Heart left ventricle (tissue), 16 donors: ENCODE measurements around the gene DCT. TPM values are rescaled to one million over a fixed set of nuclear protein-coding genes. Genes with fewer than 3 reads are reported as not detected.

ENCODE experiments used
- ATAC-seq, 4 donors: fragments of 200-7000 bp; cut with Tn5 transposase; one replicate each; pipeline ENCODE4 v1.9.1; 2020 to 2022; ENCODE audit warnings: moderate library complexity in 4 of 4, mild to moderate bottlenecking in 3 of 4, moderate number of reproducible peaks in 1 of 4
- DNase-seq, 5 donors: peaks; one replicate each; pipeline ENCODE4 v3.0.0-alpha.2; 2020
- H3K27ac ChIP-seq, 12 donors: fragments of 200-600 bp; sonication (generic) in 4 of 12; one replicate each; pipeline versions ENCODE4 v1.5.0 to v1.8.0; 2016 to 2022; ENCODE audit warnings: mild to moderate bottlenecking in 2 of 12
- H3K27me3 ChIP-seq, 9 donors: fragments of 200-600 bp; sonication (generic) in 2 of 9; one replicate each; pipeline versions ENCODE4 v1.5.1 to v1.8.0; 2016 to 2022; ENCODE audit warnings: mild to moderate bottlenecking in 3 of 9
- H3K36me3 ChIP-seq, 9 donors: fragments of 200-600 bp; sonication (generic) in 2 of 9; one replicate each; pipeline versions ENCODE4 v1.5.0 to v1.8.0; 2018 to 2022; ENCODE audit warnings: mild to moderate bottlenecking in 2 of 9
- H3K4me1 ChIP-seq, 12 donors: fragments of 200-600 bp; sonication (generic) in 4 of 12; one replicate each; pipeline versions ENCODE4 v1.5.0 to v1.8.0; 2016 to 2022; ENCODE audit warnings: mild to moderate bottlenecking in 3 of 12
- H3K4me3 ChIP-seq, 12 donors: fragments of 200-600 bp; sonication (generic) in 4 of 12; one replicate each; pipeline versions ENCODE4 v1.5.0 to v1.8.0; 2017 to 2022; ENCODE audit warnings: mild to moderate bottlenecking in 9 of 12, moderate library complexity in 4 of 12
- H3K9me3 ChIP-seq, 12 donors: fragments of 200-600 bp; sonication (generic) in 4 of 12; one replicate each; pipeline versions ENCODE4 v1.5.0 to v1.8.0; 2016 to 2022; ENCODE audit warnings: mild to moderate bottlenecking in 1 of 12
- POLR2A ChIP-seq, 2 donors: fragments of 450-650 bp; IDR thresholded peaks; one replicate each; pipeline ENCODE4 v1.6.1; 2017; ENCODE audit warnings: antibody characterized with exemption in 2 of 2, mild to moderate bottlenecking in 2 of 2, moderate library complexity in 2 of 2
- WGBS, 4 donors: extraction: QIAGEN DNeasy Blood & Tissue Kit in 2 of 4; methylation state at CpG; one replicate each; pipeline versions ENCODE4 v1.1.5 to v1.1.7; 2013 to 2018; 5-methylcytosine and 5-hydroxymethylcytosine counted together
- intact Hi-C, 10 donors: fragments of 100-400 bp; cut with DNase I; formaldehyde crosslinking; loops; one replicate each; pipeline versions ENCODE4 v1.11.1 to v1.14.2; 2022
- polyA plus RNA-seq, 2 donors: library from polyadenylated mRNA; stranded (reverse); fragments of 200-250 nt; gene quantifications; one replicate each; pipeline ENCODE4 v1.2.3, GENCODE V29; 2013
- total RNA-seq, 9 donors: library from RNA; depleted of rRNA in 2 of 9; stranded (reverse); fragments of >200 nt in 2 of 9; fragmentation: NEBNext Ultra II Directional in 3 of 9; extraction: Animal tissue kit (Norgen Biotek cat#: 25700) in 3 of 9; gene quantifications; one replicate each; pipeline versions ENCODE4 v1.1.0 to v1.2.4, GENCODE V29; 2016 to 2023
- TF ChIP-seq, protein P1 (sequence below), 12 donors: fragments of 200-600 bp; sonication (generic) in 4 of 12; IDR thresholded peaks; one replicate each; pipeline versions ENCODE4 v1.5.0 to v1.8.0; 2018 to 2022; ENCODE audit warnings: antibody characterized with exemption in 12 of 12, mild to moderate bottlenecking in 5 of 12
- donor health status: ischemic (EF 13 %, LVEDD 7.1; RV severe dilation, severe dysfunction).
- donor health status: healthy with polysubstance abuse.
- donor health status: DM: no; HTN: yes; CAD: no.
- donor health status: DM: no; HTN: no; CAD: no.
- donor health status: ischemic (EF 25% LVEDD 6.9; RV normal size, moderate dysfunction).
- donor health status: ischemic (EF 25% LVEDD 5.7; RV mildly dilated, moderate dysfunction).
- donor health status: healthy.
- donor health status: DM: yes; HTN: yes; CAD: no.
- donor health status: ischemic (EF 35%, LVEDD 5.7; RV mildly dilated, moderate dysfunction).
- donor health status: nonischemic (EF 11% LVEDD 7.7; RV severe dilation, severe dysfunction).
- donor health status: DM: yes; HTN: yes; CAD: no.
- donor health status: PGD.
- donor health status: ischemic (EF 29% LVEDD 5.4; RV normal size, mild dysfunction).
- donor health status: nonischemic (EF 23%, LVEDD 6.1; RV moderate dilation, normal function).

Gene DCT
- total and polyA plus RNA-seq, 11 donors, result 0.11 to 0.88 (median 0.25) TPM; not detected in 3

DNA sequence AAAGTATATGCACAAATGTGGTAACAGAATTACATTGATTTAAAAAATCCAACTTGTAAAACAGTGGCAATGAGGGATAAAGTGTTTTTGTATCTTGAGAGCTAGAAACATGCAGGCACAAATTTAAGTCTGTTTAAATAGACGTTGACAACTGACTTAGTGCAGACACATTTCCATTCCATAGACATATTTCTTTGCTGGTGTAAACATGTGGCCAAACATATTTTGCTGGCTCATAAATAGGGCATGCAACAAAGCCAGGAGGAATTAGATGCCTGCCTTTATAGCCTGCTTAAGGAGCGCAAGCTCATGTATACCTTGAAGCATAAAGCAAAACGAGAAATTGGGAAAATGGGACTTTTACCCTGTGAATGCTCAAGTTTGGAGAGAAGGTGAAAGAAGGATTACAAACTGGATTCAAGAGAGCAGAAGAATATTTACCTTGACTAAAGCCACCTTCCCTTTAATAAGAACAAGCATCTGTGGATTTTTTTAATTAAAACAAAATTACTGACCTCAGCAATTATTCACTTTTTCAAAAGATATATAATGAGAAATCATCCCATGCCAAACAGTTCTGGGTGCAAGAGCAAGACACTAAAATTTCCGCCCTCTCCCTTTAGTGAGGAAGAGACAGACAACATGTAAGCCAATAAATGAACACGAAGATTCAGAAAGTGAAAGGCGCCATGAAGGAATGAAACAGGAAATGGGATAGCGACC lies 71.0 kb downstream of the DCT start:
- no peak for ATAC-seq

GRCh38 chr13:94400874-94401273 lies 78.6 kb downstream of the DCT start:
- no peak overlapping the region for H3K27ac ChIP-seq
- DNase-seq, result no peak
- ATAC-seq, result no peak
- peaks cover 0 to under 1% (median 0%) of the 10 kb centered on the region in 9 donors for H3K27me3 ChIP-seq
- H3K4me3 ChIP-seq, result no peak overlapping the region
- no peak for TF ChIP-seq POLR2A (IDR thresholded peaks at IDR 0.05)
- TF ChIP-seq, protein P1, sequence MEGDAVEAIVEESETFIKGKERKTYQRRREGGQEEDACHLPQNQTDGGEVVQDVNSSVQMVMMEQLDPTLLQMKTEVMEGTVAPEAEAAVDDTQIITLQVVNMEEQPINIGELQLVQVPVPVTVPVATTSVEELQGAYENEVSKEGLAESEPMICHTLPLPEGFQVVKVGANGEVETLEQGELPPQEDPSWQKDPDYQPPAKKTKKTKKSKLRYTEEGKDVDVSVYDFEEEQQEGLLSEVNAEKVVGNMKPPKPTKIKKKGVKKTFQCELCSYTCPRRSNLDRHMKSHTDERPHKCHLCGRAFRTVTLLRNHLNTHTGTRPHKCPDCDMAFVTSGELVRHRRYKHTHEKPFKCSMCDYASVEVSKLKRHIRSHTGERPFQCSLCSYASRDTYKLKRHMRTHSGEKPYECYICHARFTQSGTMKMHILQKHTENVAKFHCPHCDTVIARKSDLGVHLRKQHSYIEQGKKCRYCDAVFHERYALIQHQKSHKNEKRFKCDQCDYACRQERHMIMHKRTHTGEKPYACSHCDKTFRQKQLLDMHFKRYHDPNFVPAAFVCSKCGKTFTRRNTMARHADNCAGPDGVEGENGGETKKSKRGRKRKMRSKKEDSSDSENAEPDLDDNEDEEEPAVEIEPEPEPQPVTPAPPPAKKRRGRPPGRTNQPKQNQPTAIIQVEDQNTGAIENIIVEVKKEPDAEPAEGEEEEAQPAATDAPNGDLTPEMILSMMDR (IDR thresholded peaks at IDR 0.05), result no peak
- intact Hi-C loops, result no loop called here
- H3K9me3 ChIP-seq, result no peaks in the 10 kb centered on the region
- peaks cover 0 to under 1% (median 0%) of the 10 kb centered on the region in 12 donors for H3K4me1 ChIP-seq
- H3K36me3 ChIP-seq, result no peaks in the 10 kb centered on the region
- 82 to 88% (median 83%) methylated on average over 4 of the region's 4 CpGs for WGBS, 4 donors

More for the DNA sequence above, 71.0 kb downstream of the DCT start:
- Histone ChIP-seq H3K36me3 (no peaks in the 10 kb centered on the region), H3K4me1 (peaks cover 0 to 4% (median 0%) of the 10 kb centered on the region in 12 donors), H3K4me3 (no peak overlapping the region), H3K27ac (no peak overlapping the region), H3K9me3 (no peaks in the 10 kb centered on the region), H3K27me3 (peaks cover 0 to 3% (median 0%) of the 10 kb centered on the region in 9 donors)
- 77 to 82% (median 79%) methylated on average over 7 of the region's 7 CpGs for WGBS, 4 donors
- no peak for DNase-seq
- TF ChIP-seq, protein P1 (IDR thresholded peaks at IDR 0.05), result no peak
- TF ChIP-seq POLR2A (IDR thresholded peaks at IDR 0.05), result no peak
- intact Hi-C loops, result no loop called here

- Histone ChIP-seq H3K27me3 (no peaks in the 10 kb centered on the region), H3K36me3 (no peaks in the 10 kb centered on the region)
- intact Hi-C loops, result no loop called here
Measured at GRCh38 chr13:94399812-94400211, 79.7 kb downstream of the DCT start.

DNA sequence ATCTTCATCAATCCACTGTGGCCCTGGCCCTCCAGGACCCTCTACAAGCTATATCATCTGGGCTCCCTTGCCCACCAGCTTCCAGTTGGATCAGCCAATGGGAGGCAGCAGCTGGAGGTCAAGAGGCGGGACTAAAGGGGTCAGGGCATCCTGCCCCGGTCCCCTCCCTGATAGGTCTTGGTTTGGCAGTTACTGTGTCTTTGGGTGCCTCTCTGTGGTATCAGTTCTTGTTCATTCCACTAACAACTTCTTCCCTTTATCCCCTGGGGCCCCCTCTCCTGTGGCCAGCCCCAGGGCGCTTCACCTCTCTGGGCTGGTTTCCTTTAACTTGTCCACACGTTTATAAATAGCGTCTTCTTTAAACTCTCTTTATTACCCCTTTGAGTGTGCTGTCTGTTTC lies 83.6 kb downstream of the DCT start:
- intact Hi-C loops, result no loop called here
- Histone ChIP-seq H3K36me3 (no peaks in the 10 kb centered on the region), H3K9me3 (no peaks in the 10 kb centered on the region), H3K27me3 (no peaks in the 10 kb centered on the region), H3K4me1 (peaks cover 0 to 4% (median 0%) of the 10 kb centered on the region in 12 donors), H3K27ac (peak overlapping the region in 1 of 12 donors; percentile 44), H3K4me3 (no peak overlapping the region)
- ATAC-seq (peak in 1 of 4 donors; percentile 60), DNase-seq (no peak)
- WGBS, 4 donors, result 43 to 54% (median 47%) methylated on average over 5 of the region's 5 CpGs
- TF ChIP-seq POLR2A (IDR thresholded peaks at IDR 0.05), result no peak
- TF ChIP-seq, protein P1 (IDR thresholded peaks at IDR 0.05), result no peak

More at GRCh38 chr13:94399812-94400211, 79.7 kb downstream of the DCT start:
- TF ChIP-seq POLR2A (IDR thresholded peaks at IDR 0.05), result no peak
- TF ChIP-seq, protein P1 (IDR thresholded peaks at IDR 0.05), result no peak
- no peak overlapping the region for H3K27ac ChIP-seq
- no peak for ATAC-seq
- no peak overlapping the region for H3K4me3 ChIP-seq
- no peaks in the 10 kb centered on the region for H3K9me3 ChIP-seq
- peaks cover 0 to 4% (median 0%) of the 10 kb centered on the region in 12 donors for H3K4me1 ChIP-seq
- no peak for DNase-seq
